ENCODE data around the gene MFSD2B.

GRCh38 chr2:24009680-24010476, at the start of gene MFSD2B:
- TF ChIP-seq CTCF (IDR thresholded peaks at IDR 0.05 in 2 of 3, conservative IDR thresholded peaks at IDR 0.05 in 1 of 3; ENCODE audit: borderline replicate concordance in 1 of 3, insufficient read depth in 1 of 3, low read depth in 2 of 3, low read length in 2 of 3) (no peak), POLR2A (IDR thresholded peaks at IDR 0.05; ENCODE audit: borderline replicate concordance, extremely low read depth, insufficient read depth, insufficient read length) (no peak), CEBPB (IDR thresholded peaks at IDR 0.05; ENCODE audit: low read depth) (no peak), REST (IDR thresholded peaks at IDR 0.05; ENCODE audit: low read depth) (no peak), RAD21 (IDR thresholded peaks at IDR 0.05; ENCODE audit: low read depth) (no peak), EZH2 (IDR thresholded peaks at IDR 0.05) (no peak), MAX (IDR thresholded peaks at IDR 0.05) (no peak)

Measured in HCT116 (cell line).